Measurements from ENCODE around the gene C1orf226. TPM values are rescaled to one million over a fixed set of nuclear protein-coding genes. Genes with fewer than 3 reads are reported as not detected.

Gene C1orf226
- total and polyA plus RNA-seq, 2 of the 8 experiments (the other 6 are each of a cell fraction or from before 2014, with no cell fraction given) = 8.2 to 18.8 TPM

DNA sequence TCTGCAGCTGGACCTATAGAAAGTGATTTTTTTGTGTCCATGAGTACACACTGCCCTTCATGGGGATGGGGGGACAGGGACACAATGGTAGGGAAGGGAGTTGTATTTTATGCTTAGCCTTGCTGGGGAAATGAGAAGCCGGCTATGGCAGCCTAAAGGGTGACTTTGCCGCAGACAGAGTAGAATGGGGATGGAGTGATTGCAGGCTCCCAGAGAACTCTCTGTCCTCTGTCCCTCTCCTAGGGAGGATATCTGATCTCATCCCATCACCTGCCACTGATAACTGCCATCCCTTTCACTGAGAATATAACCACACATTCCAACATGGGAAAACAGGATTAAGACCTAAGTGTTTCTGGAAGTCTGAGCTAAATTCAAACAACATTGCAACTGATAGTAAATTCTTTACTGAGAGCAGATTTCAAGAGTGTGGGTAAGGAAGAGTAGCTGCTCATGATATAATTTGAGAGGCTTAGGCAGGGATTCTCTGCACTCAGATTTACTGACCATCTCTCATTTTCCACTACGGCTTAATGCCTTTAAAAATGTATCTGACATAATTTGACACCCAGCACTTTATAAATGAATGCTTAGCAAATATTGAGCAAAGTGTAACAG lies 16.5 kb downstream of the C1orf226 start:
- Histone ChIP-seq H2BK5ac (ENCODE audit: low read depth, low read length) (peak overlapping the region; percentile 38; the same call in 1 of the 2 replicates), H2BK120ac (replicated peaks; ENCODE audit: low read depth, low read length) (no peak overlapping the region), H3K18ac (ENCODE audit: extremely low read depth, low read length) (no peak overlapping the region), H4K20me1 (replicated peaks in 1 of 2; ENCODE audit: control insufficient read depth in 1 of 2, insufficient read depth in 2 of 2, low read length in 2 of 2) (no peaks in the 10 kb centered on the region), H3K4ac (replicated peaks; ENCODE audit: insufficient read length, low read depth, low read length) (no peak overlapping the region), H3K79me1 (ENCODE audit: low read depth, low read length) (no peaks in the 10 kb centered on the region), H2BK20ac (ENCODE audit: low read length) (no peak overlapping the region), H3K36me3 (ENCODE audit: control insufficient read depth in 2 of 4, insufficient read depth in 4 of 4, low read length in 3 of 4) (no peaks in the 10 kb centered on the region), H3K27me3 (replicated peaks in 1 of 4; ENCODE audit: control insufficient read depth in 3 of 4, extremely low read depth in 1 of 4, insufficient read depth in 3 of 4, low read length in 3 of 4) (no peaks in the 10 kb centered on the region), H3K23ac (ENCODE audit: insufficient read length) (no peak overlapping the region), H3K9me3 (ENCODE audit: insufficient read depth in 2 of 2, low read depth in 1 of 2, low read length in 1 of 2) (no peaks in the 10 kb centered on the region), H2AFZ (ENCODE audit: low read length) (peak overlapping the region; percentile 54; the same call in 1 of the 2 replicates), H3K4me2 (ENCODE audit: insufficient read depth in 1 of 2, low read depth in 2 of 2, low read length in 2 of 2) (no peak overlapping the region), H2BK12ac (ENCODE audit: low read depth, low read length) (no peak overlapping the region), H3K79me2 (ENCODE audit: control insufficient read depth in 1 of 2, insufficient read depth in 2 of 2, low read length in 2 of 2) (no peaks in the 10 kb centered on the region), H3K23me2 (ENCODE audit: low read depth, low read length) (no peaks in the 10 kb centered on the region), H3K14ac (ENCODE audit: insufficient read length) (no peak overlapping the region), H3K27ac (ENCODE audit: low read depth, low read length) (no peak overlapping the region), H3K4me1 (replicated peaks in 1 of 4; ENCODE audit: control insufficient read depth in 3 of 4, insufficient read depth in 4 of 4, low read length in 3 of 4) (peaks cover 2 to 13% (median 5%) of the 10 kb centered on the region in 4 experiments; a peak in 3 of 7 replicates), H3K9ac (replicated peaks in 1 of 4; ENCODE audit: extremely low read depth in 1 of 4, low read depth in 3 of 4, low read length in 3 of 4) (no peak overlapping the region), H4K8ac (ENCODE audit: extremely low read depth, insufficient read depth, low read length) (no peak overlapping the region), H2BK15ac (ENCODE audit: low read length) (no peak overlapping the region), H4K5ac (ENCODE audit: insufficient read length, low read depth, low read length) (no peak overlapping the region), H4K91ac (replicated peaks; ENCODE audit: insufficient read length, low read length) (no peak overlapping the region), H3K56ac (replicated peaks; ENCODE audit: insufficient read length, low read depth, low read length) (no peak overlapping the region), H2AK5ac (ENCODE audit: low read depth, low read length) (no peak overlapping the region), H3K4me3 (ENCODE audit: extremely low read depth in 1 of 4, insufficient read depth in 2 of 4, low read depth in 3 of 4, low read length in 4 of 4) (no peak overlapping the region)
- WGBS, 2 experiments (ENCODE audit: extremely low coverage in 1 of 2, insufficient coverage in 1 of 2, insufficient read length in 1 of 2, insufficient replicate concordance in 2 of 2, low coverage in 1 of 2, low lambda C conversion rate in 2 of 2, missing lambda C conversion rate in 1 of 2) = 91% methylated on average over 3 of the region's 3 CpGs; no CpG with 5 or more reads in 1 of the 2 experiments
- CTCF ChIA-PET (ENCODE audit: partially characterized antibody) = interaction anchor here (0.9 to 2.2 kb wide), 8 partner anchors 9 to 79 kb away, joined by 3 to 11 read pairs (median 3); no protein-coding TSS in a partner anchor
- POLR2A ChIA-PET (ENCODE audit: partially characterized antibody) = interaction anchor here (0.7 to 1.5 kb wide), 4 partner anchors 9 to 89 kb away, joined by 3 to 5 read pairs (median 3); no protein-coding TSS in a partner anchor
- TF ChIP-seq TAF1 (IDR thresholded peaks at IDR 0.05; ENCODE audit: low read depth, low read length) = no peak
- TF ChIP-seq SP1 (IDR thresholded peaks at IDR 0.05; ENCODE audit: low read depth, low read length) = no peak
- no peak for TF ChIP-seq CBX8 (IDR thresholded peaks at IDR 0.05; ENCODE audit: borderline replicate concordance, low read depth, low read length)
- TF ChIP-seq SUZ12 (IDR thresholded peaks at IDR 0.05; ENCODE audit: low read length) = no peak
- TF ChIP-seq TAF7 (optimal IDR thresholded peaks at IDR 0.05; ENCODE audit: borderline replicate concordance, low read depth, low read length) = no peak
- TF ChIP-seq EP300 (IDR thresholded peaks at IDR 0.05; ENCODE audit: borderline replicate concordance in 1 of 2, low read depth in 2 of 2, low read length in 2 of 2) = no peak
- TF ChIP-seq SAP30 (IDR thresholded peaks at IDR 0.05; ENCODE audit: insufficient read depth, insufficient replicate concordance, low read length) = no peak
- no peak for TF ChIP-seq RAD21 (IDR thresholded peaks at IDR 0.05 in 1 of 2, conservative IDR thresholded peaks at IDR 0.05 in 1 of 2; ENCODE audit: low read depth in 2 of 2, low read length in 2 of 2)
- TF ChIP-seq NRF1 (IDR thresholded peaks at IDR 0.05; ENCODE audit: low read depth, low read length) = no peak
- no peak for TF ChIP-seq RXRA (IDR thresholded peaks at IDR 0.05; ENCODE audit: insufficient read depth, low read depth, low read length)
- TF ChIP-seq EGR1 (IDR thresholded peaks at IDR 0.05; ENCODE audit: borderline replicate concordance, low read depth, low read length) = no peak
- no peak for TF ChIP-seq GABPA (IDR thresholded peaks at IDR 0.05; ENCODE audit: borderline replicate concordance, insufficient read depth, low read length)
- no peak for FAIRE-seq
- peak in 1 of 2 experiments; percentile 33 for DNase-seq (ENCODE audit: low read depth in 1 of 2, low spot score in 2 of 2)

Measured in H1 (cell line).